ENCODE measurements around the gene ANKRD44.
A peak's percentile ranks its signal among the peaks of the same experiment; 100 is the strongest.

Gene ANKRD44

GRCh38 chr2:197266477-197266876, 44.1 kb downstream of the ANKRD44 start:
- ATAC-seq (peak; percentile 65), DNase-seq (no peak)
- Mint-ChIP-seq H3K27me3 (no peaks in the 10 kb centered on the region), H3K4me3 (peak overlapping the region; percentile 68), H3K4me1 (peaks cover 99% of the 10 kb centered on the region), H3K9me3 (no peaks in the 10 kb centered on the region), H3K27ac (peak overlapping the region; percentile 92), H3K36me3 (ENCODE audit: low read depth) (peaks cover 16% of the 10 kb centered on the region)

DNA sequence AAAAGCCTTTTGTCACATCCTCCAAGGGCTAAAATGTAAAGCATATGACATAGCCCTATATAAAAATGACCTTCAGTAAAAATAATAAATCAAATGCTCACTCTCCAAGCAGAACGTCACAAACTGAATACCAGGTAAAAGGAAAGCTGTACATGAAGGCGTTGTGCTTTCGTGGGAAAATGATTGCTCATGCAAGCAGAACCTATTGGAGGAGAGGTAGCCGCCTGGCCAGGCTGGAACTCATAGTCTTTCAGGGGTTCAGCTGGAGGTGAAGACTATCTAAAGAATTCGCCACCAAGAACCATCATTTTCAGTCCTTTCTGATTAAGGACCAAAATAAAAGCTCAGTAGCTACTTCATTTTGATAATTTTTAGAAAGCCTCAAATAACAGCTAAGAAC, 44.7 kb downstream of the ANKRD44 start:
- peak overlapping the region; percentile 68 for H3K4me3 Mint-ChIP-seq
- ATAC-seq (no peak), DNase-seq (no peak)
- H3K9me3 Mint-ChIP-seq: no peaks in the 10 kb centered on the region
- H3K27me3 Mint-ChIP-seq: no peaks in the 10 kb centered on the region
- H3K4me1 Mint-ChIP-seq: peaks cover 97% of the 10 kb centered on the region
- peaks cover 16% of the 10 kb centered on the region for H3K36me3 Mint-ChIP-seq (ENCODE audit: low read depth)
- H3K27ac Mint-ChIP-seq: peak overlapping the region; percentile 92

- no peaks in the 10 kb centered on the region for H3K27me3 Mint-ChIP-seq
- peak overlapping the region; percentile 92 for H3K27ac Mint-ChIP-seq
- peaks cover 18% of the 10 kb centered on the region for H3K36me3 Mint-ChIP-seq (ENCODE audit: low read depth)
- H3K4me3 Mint-ChIP-seq: peak overlapping the region; percentile 19
- no peak for DNase-seq
- H3K4me1 Mint-ChIP-seq: peaks cover 93% of the 10 kb centered on the region
- H3K9me3 Mint-ChIP-seq: no peaks in the 10 kb centered on the region
- ATAC-seq: no peak
Observed at GRCh38 chr2:197265036-197265435, 45.5 kb downstream of the ANKRD44 start.

GRCh38 chr2:197264332-197264731, 46.2 kb downstream of the ANKRD44 start:
- DNase-seq: no peak
- no peaks in the 10 kb centered on the region for H3K27me3 Mint-ChIP-seq
- peaks cover 20% of the 10 kb centered on the region for H3K36me3 Mint-ChIP-seq (ENCODE audit: low read depth)
- H3K4me3 Mint-ChIP-seq: no peak overlapping the region
- no peak for ATAC-seq
- H3K4me1 Mint-ChIP-seq: peaks cover 91% of the 10 kb centered on the region
- peak overlapping the region; percentile 92 for H3K27ac Mint-ChIP-seq
- H3K9me3 Mint-ChIP-seq: no peaks in the 10 kb centered on the region

DNA sequence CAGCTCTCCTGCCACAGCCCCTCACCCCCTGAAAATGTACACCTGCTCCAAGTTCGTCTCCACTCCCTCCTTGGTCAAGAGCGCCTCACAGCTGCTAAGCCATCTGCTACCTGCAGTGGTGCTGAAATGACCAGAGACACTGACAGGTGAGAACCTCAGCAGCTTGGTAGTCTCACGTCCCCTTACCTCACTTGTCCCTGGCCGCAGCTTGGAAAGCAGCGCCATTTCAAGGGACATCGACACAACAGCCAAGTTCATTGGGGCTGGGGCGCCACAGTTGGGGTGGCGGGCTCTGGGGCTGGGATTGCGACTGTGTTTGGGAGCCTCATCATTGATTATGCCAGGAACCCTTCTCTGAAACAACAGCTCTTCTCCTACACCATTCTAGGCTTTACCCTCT, 47.5 kb downstream of the ANKRD44 start:
- DNase-seq (no peak), ATAC-seq (no peak)
- Mint-ChIP-seq H3K36me3 (ENCODE audit: low read depth) (peaks cover 19% of the 10 kb centered on the region), H3K4me3 (peak overlapping the region; percentile 22), H3K9me3 (no peaks in the 10 kb centered on the region), H3K4me1 (peaks cover 91% of the 10 kb centered on the region), H3K27me3 (no peaks in the 10 kb centered on the region), H3K27ac (peak overlapping the region; percentile 92)

DNA sequence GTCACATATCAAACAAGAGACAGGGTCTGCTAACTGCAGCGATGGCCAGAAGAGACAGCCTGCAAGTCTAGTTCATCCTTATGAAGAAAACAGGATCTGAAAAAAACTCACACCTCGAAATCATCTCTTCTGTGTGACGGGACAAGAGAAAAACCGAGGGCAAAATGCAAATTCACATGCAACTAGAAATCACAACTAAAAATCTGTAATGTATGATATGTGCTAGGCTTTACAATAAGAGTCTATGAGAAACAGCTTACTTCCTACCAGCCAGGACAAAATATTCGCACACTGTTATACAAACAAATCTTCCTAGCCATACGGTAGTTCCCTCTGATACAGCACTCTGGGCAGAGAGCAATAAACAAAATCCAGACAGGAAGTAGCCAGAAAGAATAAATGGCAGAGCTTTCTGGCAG, 48.8 kb downstream of the ANKRD44 start:
- peaks cover 18% of the 10 kb centered on the region for H3K36me3 Mint-ChIP-seq (ENCODE audit: low read depth)
- H3K27me3 Mint-ChIP-seq: no peaks in the 10 kb centered on the region
- peak overlapping the region; percentile 59 for H3K4me3 Mint-ChIP-seq
- peaks cover 87% of the 10 kb centered on the region for H3K4me1 Mint-ChIP-seq
- no peaks in the 10 kb centered on the region for H3K9me3 Mint-ChIP-seq
- DNase-seq (no peak), ATAC-seq (no peak)
- peak overlapping the region; percentile 92 for H3K27ac Mint-ChIP-seq

DNA sequence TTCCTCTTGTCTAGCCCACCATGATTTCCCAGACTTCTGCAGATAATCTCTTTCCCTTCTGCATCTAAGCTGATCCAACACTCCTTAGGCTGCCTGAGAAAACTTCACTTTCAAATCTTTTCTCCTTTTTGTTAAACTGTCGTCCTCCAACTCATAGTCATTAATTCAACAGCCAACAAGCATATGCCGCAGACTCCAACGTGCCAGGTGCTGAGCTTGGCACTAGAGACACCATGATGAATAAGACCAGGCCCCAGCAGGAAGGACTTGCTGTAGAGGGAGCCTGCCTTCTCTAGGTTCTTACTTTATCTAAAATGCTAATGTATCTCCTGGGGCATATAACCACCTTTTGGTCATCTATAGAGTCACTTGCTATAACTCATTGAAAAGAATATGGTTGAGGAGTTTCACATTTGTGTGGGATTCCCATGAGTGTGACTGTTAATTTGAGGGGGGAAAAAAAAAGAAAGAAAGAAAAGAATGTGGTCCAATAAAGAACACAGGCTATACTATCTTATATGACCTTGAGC, 51.0 kb downstream of the ANKRD44 start:
- Mint-ChIP-seq H3K27me3 (no peaks in the 10 kb centered on the region), H3K4me1 (peaks cover 86% of the 10 kb centered on the region), H3K27ac (peak overlapping the region; percentile 92), H3K4me3 (peak overlapping the region; percentile 15), H3K36me3 (ENCODE audit: low read depth) (peaks cover 18% of the 10 kb centered on the region), H3K9me3 (no peaks in the 10 kb centered on the region)
- no peak for DNase-seq
- ATAC-seq: peak; percentile 55

- peak; percentile 34 for ATAC-seq
- Mint-ChIP-seq H3K27me3 (no peaks in the 10 kb centered on the region), H3K9me3 (no peaks in the 10 kb centered on the region), H3K4me3 (peak overlapping the region; percentile 50), H3K27ac (peak overlapping the region; percentile 92), H3K4me1 (peaks cover 86% of the 10 kb centered on the region), H3K36me3 (ENCODE audit: low read depth) (peaks cover 16% of the 10 kb centered on the region)
- DNase-seq: no peak
Observed at GRCh38 chr2:197258580-197258979, 52.0 kb downstream of the ANKRD44 start.

DNA sequence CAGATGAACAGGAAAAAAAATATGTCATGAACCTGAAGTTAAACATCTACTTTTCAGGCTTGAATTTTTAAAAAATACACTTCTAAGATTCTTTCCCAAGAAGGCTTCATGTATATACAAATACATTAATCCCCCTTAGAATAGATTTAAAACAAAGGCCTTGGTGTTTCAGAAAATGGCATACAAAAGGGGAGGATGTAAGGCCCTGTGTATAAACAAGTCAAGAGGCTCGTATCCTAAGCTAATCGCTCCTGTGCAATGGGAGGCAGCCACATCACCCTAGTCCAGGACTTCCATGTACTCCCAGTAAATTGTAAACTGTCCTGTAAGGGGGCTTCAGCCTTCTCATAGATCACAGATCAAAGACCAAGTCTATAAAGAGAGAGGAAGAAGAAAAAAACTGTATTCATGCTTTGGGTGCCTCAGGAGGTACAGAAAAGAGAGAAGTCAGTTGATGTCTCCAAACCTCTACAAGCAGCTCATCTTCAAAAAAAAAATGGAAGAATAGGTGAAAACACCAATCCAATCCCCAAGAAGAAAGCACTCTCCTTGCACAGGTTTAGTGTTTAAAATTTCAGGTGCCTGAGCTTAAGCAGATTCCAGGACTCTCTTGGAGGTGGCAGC, 53.9 kb downstream of the ANKRD44 start:
- Mint-ChIP-seq H3K36me3 (ENCODE audit: low read depth) (peaks cover 10% of the 10 kb centered on the region), H3K9me3 (no peaks in the 10 kb centered on the region), H3K27ac (peak overlapping the region; percentile 93), H3K27me3 (no peaks in the 10 kb centered on the region), H3K4me3 (peak overlapping the region; percentile 84), H3K4me1 (peaks cover 82% of the 10 kb centered on the region)
- DNase-seq (no peak), ATAC-seq (no peak)

- DNase-seq: no peak
Observed at GRCh38 chr2:197256021-197256420, 54.6 kb downstream of the ANKRD44 start.

DNA sequence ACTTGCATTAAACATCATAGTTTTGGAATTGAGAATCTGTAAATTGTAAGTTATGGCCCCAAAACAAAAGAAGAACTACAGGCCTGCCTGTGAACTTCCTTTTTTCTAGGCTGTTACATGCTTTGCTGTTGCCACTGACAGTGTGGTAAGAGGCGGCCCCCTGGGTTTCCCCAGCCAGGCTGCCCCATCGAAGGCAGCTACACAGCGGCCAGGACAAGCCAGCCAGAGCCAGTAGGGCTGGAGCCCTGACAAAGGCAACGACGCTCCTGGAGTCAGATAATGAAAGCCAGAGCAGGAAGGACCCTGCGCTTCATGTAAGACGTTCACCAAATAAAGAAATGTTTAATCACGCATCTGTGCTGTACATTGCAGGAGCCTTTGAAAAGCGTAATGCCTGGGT, 55.0 kb downstream of the ANKRD44 start:
- Mint-ChIP-seq H3K9me3 (no peaks in the 10 kb centered on the region), H3K36me3 (ENCODE audit: low read depth) (peaks cover 10% of the 10 kb centered on the region), H3K4me3 (peak overlapping the region; percentile 84), H3K4me1 (peaks cover 86% of the 10 kb centered on the region), H3K27me3 (no peaks in the 10 kb centered on the region), H3K27ac (peak overlapping the region; percentile 93)
- DNase-seq (peak; percentile 85), ATAC-seq (peak; percentile 94)

More at GRCh38 chr2:197256021-197256420, 54.6 kb downstream of the ANKRD44 start:
- Mint-ChIP-seq H3K9me3 (no peaks in the 10 kb centered on the region), H3K36me3 (ENCODE audit: low read depth) (peaks cover 10% of the 10 kb centered on the region), H3K27ac (peak overlapping the region; percentile 93), H3K27me3 (no peaks in the 10 kb centered on the region), H3K4me1 (peaks cover 84% of the 10 kb centered on the region), H3K4me3 (peak overlapping the region; percentile 84)
- no peak for ATAC-seq

DNA sequence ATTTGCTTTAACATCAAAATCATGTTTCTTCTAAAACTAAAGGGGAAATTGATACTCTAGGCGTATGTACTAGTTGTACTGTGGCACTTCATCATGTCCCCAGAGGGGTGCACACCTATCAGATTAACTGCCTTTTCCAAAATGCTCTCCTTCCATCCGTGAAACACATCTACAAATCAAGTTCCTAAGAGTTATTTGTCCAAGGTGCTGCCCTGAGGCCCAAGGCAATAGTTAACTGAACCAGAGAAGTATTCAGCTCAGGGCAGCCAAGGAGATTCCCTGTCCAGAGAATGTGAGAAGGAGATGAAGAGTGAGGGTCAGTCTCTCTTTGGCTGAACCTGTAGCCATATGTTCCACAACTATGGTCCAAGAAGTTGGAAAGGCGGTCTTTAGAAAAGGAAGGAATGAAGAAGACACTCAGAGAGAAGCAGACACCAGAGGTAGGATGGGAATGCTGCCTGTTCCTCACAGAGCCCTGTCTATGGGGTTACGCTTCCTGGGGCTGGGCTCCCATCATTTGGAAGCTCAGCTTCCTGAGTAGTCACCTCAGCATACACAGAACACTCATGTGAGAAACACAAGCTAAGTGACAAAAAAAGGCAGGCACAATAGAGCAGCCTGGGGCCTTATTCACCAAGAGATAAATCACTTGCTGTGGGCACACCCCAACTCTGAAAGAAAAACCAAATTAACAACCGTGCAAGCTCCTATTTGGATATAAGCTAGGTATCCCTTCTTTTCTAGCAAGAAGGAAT, 55.6 kb downstream of the ANKRD44 start:
- peaks cover 87% of the 10 kb centered on the region for H3K4me1 Mint-ChIP-seq
- peak overlapping the region; percentile 84 for H3K4me3 Mint-ChIP-seq
- peaks cover 8% of the 10 kb centered on the region for H3K36me3 Mint-ChIP-seq (ENCODE audit: low read depth)
- DNase-seq (no peak), ATAC-seq (peak; percentile 45)
- H3K27ac Mint-ChIP-seq: peak overlapping the region; percentile 93
- no peaks in the 10 kb centered on the region for H3K27me3 Mint-ChIP-seq
- H3K9me3 Mint-ChIP-seq: no peaks in the 10 kb centered on the region

- peak overlapping the region; percentile 57 for H3K27ac Mint-ChIP-seq
- DNase-seq: no peak
- H3K4me1 Mint-ChIP-seq: peaks cover 91% of the 10 kb centered on the region
- H3K27me3 Mint-ChIP-seq: no peaks in the 10 kb centered on the region
- no peaks in the 10 kb centered on the region for H3K9me3 Mint-ChIP-seq
- no peak for ATAC-seq
- H3K36me3 Mint-ChIP-seq (ENCODE audit: low read depth): peaks cover 20% of the 10 kb centered on the region
- H3K4me3 Mint-ChIP-seq: no peak overlapping the region
Observed at GRCh38 chr2:197251576-197251975, 59.0 kb downstream of the ANKRD44 start.

GRCh38 chr2:197251163-197251562, 59.4 kb downstream of the ANKRD44 start:
- Mint-ChIP-seq H3K4me1 (peaks cover 90% of the 10 kb centered on the region), H3K27me3 (no peaks in the 10 kb centered on the region), H3K4me3 (no peak overlapping the region), H3K27ac (peak overlapping the region; percentile 76), H3K36me3 (ENCODE audit: low read depth) (peaks cover 22% of the 10 kb centered on the region), H3K9me3 (no peaks in the 10 kb centered on the region)
- no peak for DNase-seq
- ATAC-seq: no peak

DNA sequence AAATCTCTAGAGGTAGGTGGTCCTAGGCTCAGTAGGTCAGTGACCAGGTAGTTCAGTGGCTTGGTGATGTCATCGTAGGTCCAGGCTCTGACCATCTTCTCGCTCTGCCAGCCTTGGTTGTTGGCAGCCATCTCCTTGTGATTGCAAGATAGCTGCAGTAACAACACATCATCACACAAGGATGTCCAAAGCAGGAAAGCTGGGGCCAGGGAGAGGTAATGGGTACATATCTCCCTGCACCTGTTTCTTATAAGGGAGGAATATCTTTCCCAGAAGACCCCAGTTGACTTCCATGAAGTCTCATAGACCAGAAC, 60.5 kb downstream of the ANKRD44 start:
- H3K27ac Mint-ChIP-seq: peak overlapping the region; percentile 99
- H3K4me3 Mint-ChIP-seq: peak overlapping the region; percentile 63
- H3K36me3 Mint-ChIP-seq (ENCODE audit: low read depth): peaks cover 22% of the 10 kb centered on the region
- no peak for DNase-seq
- H3K4me1 Mint-ChIP-seq: peaks cover 87% of the 10 kb centered on the region
- H3K27me3 Mint-ChIP-seq: no peaks in the 10 kb centered on the region
- H3K9me3 Mint-ChIP-seq: no peaks in the 10 kb centered on the region
- no peak for ATAC-seq

Measured in activated naive CD8-positive, alpha-beta T cell treated with anti-CD3 and anti-CD28 coated beads, Interleukin-2, amount 50 U/mL, for 24 hours (primary cell).